HG03108 (cell line): Measurements from ENCODE around the gene COBL.

Source experiments
- ATAC-seq: cut with Tn5 transposase; IDR thresholded peaks from one replicate; pipeline ENCODE4 v1.9.1; 2021; ENCODE audit warnings: moderate library complexity; ENCODE audit not compliant: unreplicated experiment

COBL gene

DNA sequence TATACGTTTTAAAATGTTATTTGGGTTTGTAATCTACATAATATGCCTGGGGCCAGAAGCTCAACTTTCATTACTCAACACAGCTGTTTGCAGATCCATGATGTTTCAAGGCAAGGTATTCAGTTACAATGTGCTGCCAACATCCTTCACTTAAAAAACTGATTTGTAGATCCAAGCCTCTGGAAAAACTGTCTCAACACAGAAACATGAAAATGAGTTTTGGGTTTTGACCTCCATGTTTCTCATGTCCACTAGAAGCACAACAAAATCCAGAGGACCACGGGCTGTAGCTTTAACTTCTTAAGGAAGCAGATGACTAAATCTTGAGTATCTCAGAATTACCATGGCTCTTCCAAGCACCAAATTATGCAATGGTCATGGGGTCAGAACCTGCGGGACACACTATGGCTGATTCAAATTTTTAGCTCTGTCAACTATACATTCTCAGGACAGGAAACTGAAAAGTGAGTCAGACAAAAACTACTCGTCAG, 286.9 kb downstream of the COBL start:
- no peak for ATAC-seq

DNA sequence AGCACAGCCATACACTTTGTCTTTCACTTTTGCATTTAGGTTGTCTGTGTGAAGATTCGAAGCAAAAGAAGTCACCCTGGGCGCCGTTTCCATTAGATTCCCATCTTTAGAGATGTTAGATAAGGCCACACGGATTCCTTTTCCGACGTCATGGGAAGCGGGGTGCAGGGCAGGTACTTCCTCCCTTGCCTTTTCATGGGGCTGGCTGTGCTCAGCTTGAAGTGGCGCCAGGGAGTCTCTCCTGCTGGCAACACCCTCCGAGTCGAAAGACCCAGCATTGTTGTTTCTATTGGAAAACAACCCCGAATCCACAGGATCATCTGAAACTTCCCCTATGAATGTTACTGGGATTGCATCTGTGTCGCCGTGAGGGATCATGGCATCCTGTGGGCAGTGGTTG, 287.5 kb downstream of the COBL start:
- ATAC-seq, result no peak

GRCh38 chr7:51027935-51028830, 288.4 kb downstream of the COBL start:
- ATAC-seq, result no peak

DNA sequence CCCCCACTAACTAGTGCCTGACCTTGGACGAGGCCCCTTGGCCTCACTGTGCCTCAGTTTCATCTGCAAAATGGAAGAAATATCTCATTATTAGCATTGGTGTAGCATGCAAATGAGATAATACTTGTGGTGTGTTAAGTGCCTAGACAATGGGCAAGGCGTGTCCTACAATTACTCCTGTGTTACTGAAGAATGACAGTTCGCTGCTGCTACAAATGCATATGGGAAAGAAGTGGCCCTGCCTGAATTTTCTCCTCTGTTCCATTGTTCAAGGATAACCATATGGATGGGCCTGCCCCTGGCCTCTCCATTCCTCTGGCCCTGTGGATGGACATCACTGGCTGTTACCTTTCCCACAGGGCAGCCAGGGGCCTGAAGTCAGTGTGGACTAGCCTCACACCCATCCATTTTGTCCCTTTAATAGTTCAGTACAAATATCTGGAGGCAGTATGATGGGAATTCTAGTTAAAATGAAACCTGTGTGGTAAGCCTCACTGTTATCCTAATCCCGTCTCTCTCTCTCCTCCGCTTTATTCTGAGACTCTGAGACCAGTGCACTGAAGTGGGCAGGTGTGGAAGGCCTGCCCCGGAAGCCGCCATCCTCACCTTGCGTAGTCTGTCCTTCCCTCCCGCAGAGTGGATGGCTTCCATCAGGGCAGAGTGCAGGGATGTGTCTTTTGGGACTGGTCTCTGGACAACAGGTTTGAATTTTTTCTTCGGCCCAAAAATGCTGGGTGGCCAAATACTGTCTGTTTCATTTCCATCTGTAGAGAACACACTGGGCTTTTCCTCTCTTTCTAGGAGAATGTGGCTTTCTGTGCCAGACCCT, 289.3 kb downstream of the COBL start:
- no peak for ATAC-seq

DNA sequence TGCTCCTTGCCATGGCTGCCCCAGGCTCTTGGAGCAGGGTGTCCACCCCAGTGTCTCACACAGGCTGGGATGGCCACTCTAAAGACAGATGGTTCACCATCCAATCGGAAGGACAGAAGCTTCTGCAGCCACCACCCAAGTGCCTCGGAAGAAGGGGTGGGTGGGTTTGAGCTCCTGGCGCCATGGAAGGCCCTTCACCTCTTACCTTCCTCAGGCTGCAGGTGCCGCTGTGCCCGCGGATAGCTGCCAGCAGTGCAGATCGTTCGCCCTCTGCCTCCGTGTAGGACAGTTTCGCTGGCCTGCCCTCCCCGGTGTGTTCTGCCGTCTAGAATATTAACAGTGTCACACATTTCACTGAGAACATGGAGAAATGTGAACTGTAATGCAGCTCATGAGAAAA, 290.3 kb downstream of the COBL start:
- ATAC-seq, result no peak

GRCh38 chr7:51025668-51026067, 290.9 kb downstream of the COBL start:
- ATAC-seq, result no peak

- ATAC-seq, result no peak
These were observed 291.7 kb downstream of the COBL start for GRCh38 chr7:51024867-51025266.

- no peak for ATAC-seq
These were observed 293.1 kb downstream of the COBL start for GRCh38 chr7:51023547-51023946.

DNA sequence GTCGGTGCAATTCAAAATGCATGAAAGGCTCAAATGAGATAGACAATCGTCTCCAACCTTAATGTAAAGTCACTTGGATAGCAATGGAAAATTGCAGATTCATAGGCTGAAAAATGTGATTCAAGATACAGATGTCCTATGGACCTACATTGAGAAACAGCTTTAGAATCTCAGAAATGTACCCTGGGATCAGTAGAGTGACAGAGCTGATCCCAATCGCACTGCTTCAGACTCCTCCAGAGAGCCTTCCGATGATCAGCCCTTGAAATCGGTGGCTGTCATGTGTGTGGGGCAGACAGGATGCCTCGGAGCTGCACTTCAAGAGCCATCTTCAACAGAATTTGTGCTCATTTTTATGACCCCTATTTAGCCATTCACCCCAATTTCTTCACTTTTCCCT, 293.8 kb downstream of the COBL start:
- no peak for ATAC-seq

- ATAC-seq, result no peak
These were observed 294.6 kb downstream of the COBL start for GRCh38 chr7:51021906-51022570.

DNA sequence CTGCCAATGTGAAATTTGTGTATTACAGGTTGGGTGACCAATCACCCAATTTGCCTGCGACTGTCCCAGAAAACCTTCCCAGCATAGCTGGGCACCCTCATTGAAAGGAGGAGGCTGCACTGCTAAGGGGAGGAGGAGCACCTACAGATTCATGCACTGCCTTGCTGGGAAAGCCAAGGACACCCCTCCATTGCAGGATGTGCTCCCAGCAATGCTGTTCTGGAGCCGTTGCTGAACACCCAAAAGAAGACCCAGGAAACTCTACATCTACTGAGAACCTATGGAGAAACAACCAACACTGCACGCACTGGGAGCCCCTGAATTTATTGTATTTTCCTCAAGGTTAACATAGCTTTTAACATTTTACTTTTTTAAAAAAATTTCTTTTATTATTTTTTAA, 295.7 kb downstream of the COBL start:
- no peak for ATAC-seq

GRCh38 chr7:51019891-51020870, 296.4 kb downstream of the COBL start:
- ATAC-seq, result no peak

DNA sequence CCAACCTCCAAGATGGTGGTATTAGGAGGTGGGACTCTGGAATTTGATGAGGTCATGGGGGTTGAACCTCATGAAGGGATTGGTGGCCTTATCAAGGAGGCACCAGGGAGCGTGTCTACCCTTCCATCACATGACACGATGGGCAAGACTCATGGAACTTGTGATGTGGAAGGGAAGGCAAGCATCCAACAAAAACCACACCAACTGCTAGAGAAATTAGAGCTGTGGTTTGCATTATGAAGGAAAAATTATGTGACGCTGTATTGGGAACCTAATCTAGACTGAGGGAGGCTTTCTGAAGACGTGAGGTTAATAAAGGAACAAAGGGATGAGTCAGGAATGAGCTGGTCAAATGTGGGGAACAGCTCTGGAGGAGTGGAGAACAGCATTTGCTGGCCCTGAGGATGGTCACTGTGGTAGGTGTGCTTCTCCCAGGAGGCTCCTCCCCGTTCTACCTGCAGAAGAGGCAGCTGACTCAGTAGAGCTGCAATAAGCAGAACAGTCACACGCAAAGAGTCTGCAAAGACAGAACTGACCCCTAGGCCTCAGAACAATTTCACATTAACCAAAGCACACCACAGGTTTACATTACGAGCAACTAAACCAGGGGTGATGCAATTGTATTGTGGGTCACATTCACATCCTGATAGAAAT, 297.3 kb downstream of the COBL start:
- ATAC-seq, result no peak

GRCh38 chr7:51017576-51018535, 298.8 kb downstream of the COBL start:
- no peak for ATAC-seq

DNA sequence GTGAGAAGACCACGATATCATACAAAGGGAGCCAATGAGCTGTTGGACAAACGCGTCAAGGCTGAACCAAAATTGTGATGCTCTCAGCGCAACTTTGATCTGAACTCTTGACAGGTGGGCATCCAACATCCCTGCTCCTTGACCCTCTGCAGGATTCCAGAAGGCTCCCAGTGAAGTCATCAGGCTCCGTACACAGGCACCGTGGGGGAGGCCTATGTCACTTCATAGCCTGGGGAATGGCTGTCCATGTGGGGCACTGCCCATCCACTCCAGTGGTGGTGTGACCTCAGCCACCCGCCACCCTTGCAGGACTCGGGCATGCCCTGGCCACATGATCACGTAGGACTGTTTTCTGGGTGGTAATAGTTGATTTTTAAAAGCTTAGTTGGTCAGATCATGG, 300.1 kb downstream of the COBL start:
- ATAC-seq, result no peak

GRCh38 chr7:51015581-51015980, 301.0 kb downstream of the COBL start:
- ATAC-seq, result no peak

- no peak for ATAC-seq
These were observed 301.8 kb downstream of the COBL start for GRCh38 chr7:51014811-51015210.

DNA sequence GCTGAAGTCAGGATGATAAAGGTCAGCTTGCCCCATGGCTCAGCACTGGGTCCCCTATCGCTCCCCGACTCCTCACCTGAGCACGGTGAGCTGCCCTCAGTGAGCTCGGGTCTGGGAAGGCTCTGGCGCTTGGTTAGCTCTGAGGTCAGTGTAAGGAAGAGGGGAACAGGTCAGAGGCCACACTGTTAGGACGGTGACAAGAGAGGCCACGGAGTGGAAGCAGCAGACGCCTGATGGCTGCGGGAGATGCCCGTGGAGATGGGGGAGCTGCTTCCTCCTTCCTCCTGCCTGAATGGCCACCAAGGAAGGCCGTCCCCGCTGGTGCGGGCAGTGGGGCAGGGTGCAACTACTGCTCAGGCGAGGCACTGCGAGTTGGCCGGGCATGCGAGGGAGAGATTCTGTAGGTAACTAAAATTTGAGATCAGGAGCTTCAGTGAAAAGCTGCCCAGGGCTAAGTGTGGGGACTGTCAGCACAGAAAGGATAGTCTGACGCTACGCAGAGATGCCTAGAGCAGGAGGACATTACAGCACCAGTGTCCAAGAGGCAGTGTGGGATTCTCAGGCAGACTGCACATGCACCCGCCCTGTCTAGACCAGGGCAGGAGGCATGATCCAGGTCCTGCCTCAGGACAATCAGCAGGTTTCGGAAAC, 302.6 kb downstream of the COBL start:
- ATAC-seq, result no peak
